C4-2B (cell line): Measurements from ENCODE around the gene CXCR3.

Experiments used
- CTCF ChIP-seq: fragments of 450-650 bp; conservative IDR thresholded peaks from 2 replicates; pipeline ENCODE4 v1.5.1; 2017; ENCODE audit warnings: mild to moderate bottlenecking
- ZFX ChIP-seq: fragments of 450-650 bp; IDR thresholded peaks from 2 replicates; pipeline ENCODE4 v1.6.1; 2017

GRCh38 chrX:71573590-71573989 is 44.7 kb downstream of the CXCR3 start:
- TF ChIP-seq CTCF (no peak), ZFX (no peak)
